HL-60/S4 treated with retinoic acid at 250 ng/mL for 4 days and 3 days (cell line): ENCODE data around the gene TRAPPC2L.

ENCODE experiments used
- in situ Hi-C: fragments of 300-500 bp; cut with MboI; formaldehyde crosslinking; loops from 2 replicates; pipeline ENCODE4 v1.7.0; 2022; ENCODE audit warnings: low sequenced_read_pairs

Gene TRAPPC2L

DNA sequence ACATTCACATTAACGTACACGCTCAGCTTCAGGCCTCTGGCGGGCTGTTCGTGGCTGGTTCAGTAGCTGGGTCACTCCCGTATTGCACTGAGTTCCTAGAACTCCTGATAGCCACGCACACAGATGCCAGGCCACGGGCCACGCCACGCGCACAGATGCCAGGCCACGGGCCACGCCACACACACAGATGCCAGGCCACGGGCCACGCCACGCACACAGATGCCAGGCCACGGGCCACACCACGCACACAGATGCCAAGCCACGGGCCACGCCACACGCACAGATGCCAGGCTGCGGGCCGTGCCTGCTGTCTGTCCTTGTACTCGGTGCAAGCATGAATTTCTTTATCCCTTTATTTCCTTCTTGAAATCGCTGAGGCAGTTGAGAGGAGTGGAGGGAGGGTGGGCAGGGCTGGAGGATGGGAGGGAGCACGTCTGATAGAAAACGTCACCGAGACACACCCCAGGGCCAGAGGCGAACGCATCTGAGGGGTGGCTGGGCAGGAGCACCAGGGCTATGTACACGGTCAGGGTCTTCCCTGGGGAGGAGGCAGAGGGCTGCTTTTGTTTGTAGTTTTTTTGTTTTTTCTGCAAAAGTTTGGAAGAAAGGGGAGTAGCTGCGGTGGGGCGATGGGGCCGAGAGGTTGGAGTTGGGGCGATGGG, 18.1 kb downstream of the TRAPPC2L start:
- in situ Hi-C loops, result no loop called here

DNA sequence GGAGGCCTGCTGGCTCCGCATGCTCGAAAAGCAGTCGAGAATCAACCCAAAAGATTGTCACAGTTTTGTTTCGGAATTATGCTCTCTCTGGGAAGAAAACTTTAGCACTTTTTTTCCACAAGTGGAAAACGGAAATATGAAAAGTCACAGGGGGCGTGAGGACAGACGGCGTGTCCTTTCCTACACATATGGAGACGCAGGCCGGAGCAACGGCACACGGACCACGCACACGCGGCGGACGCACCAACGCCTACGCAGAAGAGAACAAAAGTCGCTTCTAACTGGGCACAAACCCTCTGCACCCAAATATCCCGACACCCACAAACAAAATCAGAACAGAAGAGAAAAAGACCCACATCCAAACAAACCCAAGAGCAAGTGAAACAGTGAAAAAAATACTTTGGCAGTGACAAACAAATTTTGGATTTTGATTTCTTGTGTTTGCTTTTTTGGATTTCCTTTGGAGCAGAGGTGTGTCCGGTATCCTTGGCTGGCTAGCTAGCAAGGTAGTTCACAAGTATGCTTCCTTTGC, 18.8 kb downstream of the TRAPPC2L start:
- in situ Hi-C loops, result no loop called here

DNA sequence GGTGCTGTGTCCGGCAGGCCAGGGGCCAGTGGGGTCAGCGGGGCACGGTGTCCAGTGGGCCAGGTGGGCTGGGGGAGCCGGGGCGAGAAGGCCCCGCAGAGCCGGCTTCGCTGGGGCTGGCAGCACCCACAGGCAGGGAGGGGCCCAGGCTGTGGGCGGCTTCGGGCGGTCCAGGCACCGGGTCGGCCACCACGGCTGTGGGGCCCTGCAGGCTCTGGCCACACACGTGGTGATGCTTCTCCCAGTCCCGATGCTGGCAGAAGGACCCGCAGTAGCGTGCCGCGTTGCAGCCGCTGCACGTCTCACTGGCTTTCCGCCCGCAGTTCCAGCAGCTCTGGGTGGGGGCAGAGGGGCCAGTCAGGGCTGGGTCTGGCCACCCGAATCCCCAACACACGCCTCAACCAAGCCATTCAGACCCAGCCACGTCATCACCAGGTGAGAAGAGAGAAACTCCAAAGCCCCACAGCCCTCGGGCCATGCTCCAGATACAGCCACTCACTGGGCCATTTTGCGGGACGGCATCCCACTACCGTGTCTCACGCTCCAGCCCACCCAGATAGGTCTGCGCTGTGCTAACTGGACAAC, 20.1 kb downstream of the TRAPPC2L start:
- in situ Hi-C loops, result no loop called here

GRCh38 chr16:88877564-88878289, 20.8 kb downstream of the TRAPPC2L start:
- in situ Hi-C loops, result no loop called here

DNA sequence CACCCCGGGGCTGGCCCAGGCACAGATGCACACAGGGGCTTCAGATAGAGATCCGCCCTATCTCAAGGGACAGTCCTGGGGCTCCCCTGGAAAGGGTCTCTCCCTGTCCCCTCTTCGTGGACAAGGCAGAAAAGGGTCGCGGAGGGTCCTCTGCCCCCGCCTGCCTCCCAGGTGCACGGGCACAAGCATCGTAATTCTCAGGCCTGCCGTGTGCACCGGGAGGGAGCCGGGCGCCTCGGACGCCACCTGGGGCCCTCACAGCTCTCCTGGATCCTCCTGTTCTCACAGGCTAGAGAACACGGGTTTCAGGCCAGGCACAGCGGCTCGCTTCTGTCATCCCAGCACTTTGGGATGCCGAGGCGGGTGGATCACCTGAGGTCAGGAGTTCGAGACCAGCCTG, 21.4 kb downstream of the TRAPPC2L start:
- in situ Hi-C loops, result no loop called here

DNA sequence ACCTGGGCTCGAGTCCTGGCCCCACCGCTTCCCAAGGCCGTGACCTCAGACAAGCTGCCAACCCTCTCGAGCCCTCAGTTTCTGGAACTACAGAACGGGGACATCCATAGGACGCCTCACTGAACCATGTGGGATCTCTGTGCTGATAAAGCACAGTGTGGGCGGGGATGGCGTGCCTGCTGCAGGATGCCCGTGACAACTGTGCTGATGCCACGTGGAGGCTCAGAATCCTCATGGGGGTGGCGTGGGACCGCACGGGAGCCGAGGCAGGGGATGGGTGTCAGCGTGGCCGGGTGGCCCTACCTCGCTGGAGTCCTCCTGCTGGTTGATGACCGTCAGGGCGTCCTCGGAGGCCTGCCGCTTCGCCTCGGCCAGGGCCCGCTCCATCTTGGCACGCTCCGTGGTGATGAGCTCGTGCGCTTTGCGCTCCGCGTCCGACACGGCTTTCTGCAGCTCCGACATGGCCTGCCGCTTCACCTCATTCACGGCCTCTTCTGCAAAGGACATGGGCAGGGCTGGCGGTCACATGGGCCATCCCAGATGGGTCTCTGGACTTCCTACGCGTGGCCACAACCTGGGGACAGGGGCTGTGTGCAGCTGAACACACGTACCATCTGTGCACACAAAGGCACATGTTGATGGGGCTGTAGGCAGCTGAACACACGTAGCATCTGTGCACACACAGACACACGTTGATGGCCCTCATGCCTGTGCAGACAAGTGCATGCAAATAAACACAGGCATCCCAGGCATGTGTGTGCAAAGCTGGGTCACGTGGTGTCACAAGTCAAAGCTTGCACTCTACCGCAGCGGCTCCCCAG, 22.2 kb downstream of the TRAPPC2L start:
- in situ Hi-C loops, result no loop called here

- in situ Hi-C loops, result no loop called here
Measured at GRCh38 chr16:88879788-88880055, 22.8 kb downstream of the TRAPPC2L start.

GRCh38 chr16:88880226-88881006, 23.5 kb downstream of the TRAPPC2L start:
- in situ Hi-C loops, result no loop called here

GRCh38 chr16:88881007-88881615, 24.2 kb downstream of the TRAPPC2L start:
- in situ Hi-C loops, result no loop called here

- in situ Hi-C loops, result no loop called here
Measured at GRCh38 chr16:88881675-88882357, 24.9 kb downstream of the TRAPPC2L start.

DNA sequence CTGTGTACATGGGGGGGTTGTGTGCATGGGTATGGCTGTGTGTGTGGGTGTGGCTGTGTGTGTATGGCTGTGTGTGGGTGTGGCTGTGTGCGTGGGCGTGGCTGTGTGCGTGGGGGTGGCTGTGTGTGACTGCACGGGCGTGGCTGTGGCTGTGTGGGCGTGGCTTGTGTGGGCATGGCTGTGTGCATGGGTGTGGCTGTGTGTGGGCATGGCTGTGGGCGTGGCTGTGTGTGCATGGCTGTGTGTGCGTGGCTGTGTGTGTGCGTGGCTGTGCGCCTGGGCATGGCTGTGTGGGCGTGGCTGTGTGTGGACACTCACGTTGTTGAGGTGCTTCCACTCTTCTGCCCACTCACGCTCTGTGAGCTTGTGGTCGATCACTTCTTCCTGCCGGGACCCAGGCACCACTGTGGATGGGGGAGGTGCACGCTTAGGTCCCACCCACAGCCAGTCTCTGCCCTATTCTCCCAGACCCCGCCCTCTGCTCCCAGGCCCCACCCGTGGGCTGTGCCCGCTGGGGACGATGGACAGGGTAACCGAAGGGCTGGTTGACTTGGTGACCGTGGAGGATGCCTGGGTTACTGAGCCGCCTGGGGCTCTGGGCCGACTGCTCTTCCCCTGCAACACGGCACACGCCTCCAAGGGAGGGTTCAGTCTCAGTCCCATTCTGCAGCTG, 25.6 kb downstream of the TRAPPC2L start:
- in situ Hi-C loops, result no loop called here

DNA sequence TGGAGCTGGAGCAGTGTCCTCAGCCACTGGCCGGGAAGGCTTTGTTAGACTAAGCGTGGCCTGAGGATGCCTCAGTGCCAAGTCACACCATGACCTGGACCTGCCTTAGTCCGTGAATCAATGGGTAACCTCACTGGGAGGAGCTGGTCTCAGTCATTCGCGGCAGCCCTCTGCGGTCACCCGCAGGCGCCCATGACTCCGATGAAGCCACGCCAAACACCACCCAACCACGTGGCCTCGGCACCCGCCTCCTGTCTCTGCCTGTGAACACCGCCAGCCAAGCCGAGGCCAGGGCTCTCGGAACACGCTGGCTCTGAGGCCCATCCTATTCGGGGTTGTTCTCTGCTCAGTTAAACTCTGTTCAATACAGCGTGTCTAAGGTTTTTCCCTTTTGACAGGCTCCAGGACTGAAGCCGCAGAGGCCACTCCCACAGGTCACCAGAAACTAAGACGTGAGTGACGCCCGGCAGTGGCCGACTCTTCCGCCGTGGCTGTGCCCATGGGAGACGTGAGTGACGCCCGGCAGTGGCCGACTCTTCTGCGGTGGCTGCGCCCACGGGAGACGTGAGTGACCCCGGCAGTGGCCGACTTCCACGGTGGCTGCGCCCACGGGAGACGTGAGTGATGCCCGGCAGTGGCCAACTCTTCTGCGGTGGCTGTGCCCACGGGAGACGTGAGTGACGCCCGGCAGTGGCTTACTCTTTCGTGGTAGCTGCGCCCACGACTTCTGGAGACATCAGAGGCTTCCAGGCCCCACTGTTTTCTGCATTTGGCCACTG, 26.4 kb downstream of the TRAPPC2L start:
- in situ Hi-C loops, result no loop called here

- in situ Hi-C loops, result no loop called here
Measured at GRCh38 chr16:88883946-88884345, 27.0 kb downstream of the TRAPPC2L start.

DNA sequence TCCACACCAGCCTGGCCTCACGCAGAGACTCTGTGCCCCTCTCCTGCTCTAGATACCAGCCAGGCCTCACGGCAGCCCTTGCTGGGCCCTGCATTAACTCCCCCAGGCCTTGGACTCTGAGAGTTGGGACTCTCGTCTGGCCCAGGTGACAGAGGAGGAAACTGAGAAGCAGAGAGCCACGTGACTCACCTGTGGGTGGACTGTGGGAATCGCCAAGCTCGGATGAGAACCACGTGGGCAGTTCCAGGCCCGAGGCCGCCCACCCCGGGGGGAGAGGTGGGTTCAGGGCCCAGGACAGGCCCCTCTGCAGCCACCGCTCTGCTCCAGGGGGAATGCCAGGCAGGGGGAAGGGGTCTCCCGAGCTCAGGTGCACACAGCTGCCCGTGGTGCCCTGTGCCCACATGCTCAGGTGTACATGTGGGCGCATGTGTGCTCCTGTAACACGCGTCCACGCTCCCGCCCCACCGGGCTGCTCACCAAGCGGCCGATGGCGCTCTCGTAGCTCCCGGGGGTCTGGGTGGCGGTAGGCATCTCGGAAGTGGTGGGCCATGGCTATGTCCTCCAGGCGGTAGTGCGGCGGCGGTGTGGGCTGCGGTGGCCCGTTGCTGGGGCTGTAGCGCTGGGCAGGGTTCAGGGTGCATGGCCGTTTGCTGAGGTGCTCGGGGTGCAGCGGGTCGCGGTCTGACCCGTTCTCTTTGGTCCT, 27.8 kb downstream of the TRAPPC2L start:
- in situ Hi-C loops, result no loop called here

- in situ Hi-C loops, result no loop called here
Measured at GRCh38 chr16:88885693-88886280, 28.9 kb downstream of the TRAPPC2L start.

GRCh38 chr16:88886420-88886844, 29.5 kb downstream of the TRAPPC2L start:
- in situ Hi-C loops, result no loop called here

GRCh38 chr16:88886845-88887521, 30.1 kb downstream of the TRAPPC2L start:
- in situ Hi-C loops, result no loop called here
